Ovary (tissue), 3 donors: Measurements from ENCODE around the gene APOC3.

Source experiments
- EP300 ChIP-seq: sonication (generic); formaldehyde crosslinking; IDR thresholded peaks from one replicate; pipeline ENCODE4 v1.6.1; 2017; ENCODE audit warnings: antibody characterized with exemption
- TF ChIP-seq, protein P1 (sequence below), 3 donors: fragments of 450-650 bp in 2 of 3; fragments of 200-600 bp in 1 of 3; IDR thresholded peaks; one replicate each; pipeline versions ENCODE4 v1.5.1 to v1.8.0; 2016 to 2022; ENCODE audit warnings: antibody characterized with exemption in 3 of 3, mild to moderate bottlenecking in 1 of 3
- donor health status: DM: no; HTN: no; CAD: no.

DNA sequence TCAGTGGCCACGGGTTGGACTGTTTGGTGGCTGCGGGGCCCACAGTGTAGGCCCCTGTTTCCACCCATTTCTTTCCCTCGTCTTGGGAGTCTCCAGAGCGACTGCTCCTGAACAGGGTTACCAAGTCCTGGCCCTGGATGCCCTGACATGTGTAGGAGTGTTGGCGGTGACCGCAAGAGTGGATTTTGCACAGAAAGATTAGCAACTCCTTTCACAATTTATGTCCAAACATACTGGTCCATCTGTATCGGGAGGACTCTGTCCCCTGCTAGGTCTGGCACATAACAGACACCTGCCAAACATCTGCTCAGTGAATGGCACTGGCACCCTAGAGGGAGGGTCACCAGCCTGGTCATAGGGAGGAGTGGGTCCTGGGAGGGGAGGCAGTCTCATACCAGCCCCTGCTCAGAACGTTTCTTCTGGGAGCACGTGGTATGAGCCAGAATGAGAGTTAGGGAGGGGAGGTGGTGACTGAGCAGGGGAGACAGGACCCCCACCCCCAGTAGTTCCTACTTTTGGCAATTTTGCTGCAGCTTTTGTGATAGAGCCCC, 11.1 kb downstream of the APOC3 start:
- TF ChIP-seq, protein P1, sequence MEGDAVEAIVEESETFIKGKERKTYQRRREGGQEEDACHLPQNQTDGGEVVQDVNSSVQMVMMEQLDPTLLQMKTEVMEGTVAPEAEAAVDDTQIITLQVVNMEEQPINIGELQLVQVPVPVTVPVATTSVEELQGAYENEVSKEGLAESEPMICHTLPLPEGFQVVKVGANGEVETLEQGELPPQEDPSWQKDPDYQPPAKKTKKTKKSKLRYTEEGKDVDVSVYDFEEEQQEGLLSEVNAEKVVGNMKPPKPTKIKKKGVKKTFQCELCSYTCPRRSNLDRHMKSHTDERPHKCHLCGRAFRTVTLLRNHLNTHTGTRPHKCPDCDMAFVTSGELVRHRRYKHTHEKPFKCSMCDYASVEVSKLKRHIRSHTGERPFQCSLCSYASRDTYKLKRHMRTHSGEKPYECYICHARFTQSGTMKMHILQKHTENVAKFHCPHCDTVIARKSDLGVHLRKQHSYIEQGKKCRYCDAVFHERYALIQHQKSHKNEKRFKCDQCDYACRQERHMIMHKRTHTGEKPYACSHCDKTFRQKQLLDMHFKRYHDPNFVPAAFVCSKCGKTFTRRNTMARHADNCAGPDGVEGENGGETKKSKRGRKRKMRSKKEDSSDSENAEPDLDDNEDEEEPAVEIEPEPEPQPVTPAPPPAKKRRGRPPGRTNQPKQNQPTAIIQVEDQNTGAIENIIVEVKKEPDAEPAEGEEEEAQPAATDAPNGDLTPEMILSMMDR (IDR thresholded peaks at IDR 0.05), result no peak
- TF ChIP-seq EP300, result no peak
